ENCODE results near the gene GID8.
"Not testable (repeated sequence)": the region's sequence is repeated elsewhere in the genome, so short reads cannot be mapped to it uniquely, and the experiment has no call there.

GID8 gene

GRCh38 chr20:62905536-62906117, 32.3 kb upstream of the GID8 start:
- no peak for DNase-seq

DNA sequence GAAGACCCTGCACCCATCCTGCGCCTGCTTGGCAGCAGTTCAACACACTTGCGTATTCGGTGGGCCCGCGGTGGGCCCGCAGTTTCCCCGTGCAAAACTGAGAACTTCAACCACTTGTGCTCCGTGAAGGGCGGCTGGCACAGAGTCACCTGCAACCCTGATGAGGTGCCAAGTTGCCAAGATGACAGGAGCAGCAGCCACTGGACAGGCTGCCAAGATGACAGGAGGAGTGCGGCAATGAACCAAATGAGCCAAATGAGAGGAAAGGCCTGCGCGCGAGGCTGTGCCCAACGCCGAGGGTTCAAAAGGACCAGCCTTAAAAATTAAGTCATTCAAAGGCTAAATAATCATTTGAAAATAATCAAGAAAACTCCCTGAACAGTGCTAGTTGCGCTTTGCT, 31.7 kb upstream of the GID8 start:
- DNase-seq: no peak

DNA sequence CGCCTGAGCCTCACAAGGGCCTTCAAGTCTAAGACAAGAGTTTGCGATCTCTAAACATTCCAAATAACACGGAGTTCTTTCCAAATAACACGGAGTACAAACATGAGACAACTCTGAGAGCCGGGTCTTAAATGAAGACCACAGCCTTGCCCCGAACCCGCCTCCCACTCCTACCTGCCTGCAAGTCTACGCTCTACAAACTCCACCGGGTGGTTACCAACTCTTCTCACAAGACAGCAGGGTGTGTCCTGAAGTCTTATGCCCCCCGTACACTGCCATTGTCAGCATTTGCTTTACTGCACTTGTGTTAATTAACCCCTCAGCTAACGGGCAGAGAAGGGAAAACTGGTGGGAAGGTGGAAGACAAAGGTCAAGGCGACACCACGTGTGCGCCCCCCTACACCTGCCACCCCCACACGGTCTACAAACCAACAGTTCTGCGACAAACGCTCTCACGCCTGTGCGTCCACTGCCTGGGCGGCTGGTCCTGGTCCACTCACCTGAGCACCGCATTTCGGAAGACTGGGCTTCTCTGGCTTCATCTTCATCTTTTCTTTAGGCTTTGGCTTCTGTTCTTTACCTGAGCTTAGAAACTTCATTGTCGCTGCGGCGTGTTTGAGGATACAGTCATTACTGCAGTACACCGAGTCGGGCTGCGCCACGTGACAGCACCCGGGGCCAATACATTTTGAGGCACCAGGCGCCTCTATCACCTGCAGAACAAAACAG, 31.1 kb upstream of the GID8 start:
- no peak for DNase-seq

GRCh38 chr20:62907384-62908317, 30.3 kb upstream of the GID8 start:
- no peak for DNase-seq

DNA sequence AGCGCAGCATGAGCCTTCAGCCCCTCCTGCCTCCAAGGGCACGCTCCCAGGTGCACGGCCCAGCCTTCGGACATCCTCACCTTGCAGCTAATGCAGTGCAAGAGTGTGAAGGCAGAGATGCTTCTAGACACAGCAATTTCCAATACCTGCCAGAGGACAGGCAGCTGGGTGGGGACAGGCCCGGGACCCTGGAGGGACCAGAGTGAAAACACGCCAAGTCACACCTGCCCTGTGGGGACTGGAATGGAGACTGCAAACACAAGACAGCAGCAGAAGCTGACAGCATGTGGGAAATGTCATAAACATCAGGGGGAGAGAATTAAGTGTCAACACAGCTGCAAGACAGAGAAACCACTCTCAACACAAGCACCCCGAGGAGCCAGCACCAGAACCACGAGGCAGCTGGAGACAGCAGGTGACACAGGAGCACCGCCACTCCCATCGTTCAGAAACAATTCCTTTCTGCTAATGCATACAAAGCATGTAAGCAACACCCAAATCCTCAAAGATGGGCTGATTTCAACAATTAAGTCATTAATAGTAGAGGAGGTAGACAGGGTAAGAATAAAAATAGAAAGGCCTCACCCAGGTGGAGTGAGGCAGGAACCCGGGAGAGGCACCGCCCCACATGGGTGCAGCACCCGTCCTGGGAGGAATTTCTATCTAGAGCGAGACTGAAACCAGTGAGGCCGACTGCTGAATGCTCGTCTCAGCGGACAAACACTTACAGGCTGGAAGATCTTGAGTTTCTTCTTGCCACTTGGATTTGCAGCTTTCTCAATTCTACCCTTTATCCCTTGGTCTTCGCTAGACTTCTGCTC, 28.8 kb upstream of the GID8 start:
- DNase-seq: peak; percentile 73 to 78

DNA sequence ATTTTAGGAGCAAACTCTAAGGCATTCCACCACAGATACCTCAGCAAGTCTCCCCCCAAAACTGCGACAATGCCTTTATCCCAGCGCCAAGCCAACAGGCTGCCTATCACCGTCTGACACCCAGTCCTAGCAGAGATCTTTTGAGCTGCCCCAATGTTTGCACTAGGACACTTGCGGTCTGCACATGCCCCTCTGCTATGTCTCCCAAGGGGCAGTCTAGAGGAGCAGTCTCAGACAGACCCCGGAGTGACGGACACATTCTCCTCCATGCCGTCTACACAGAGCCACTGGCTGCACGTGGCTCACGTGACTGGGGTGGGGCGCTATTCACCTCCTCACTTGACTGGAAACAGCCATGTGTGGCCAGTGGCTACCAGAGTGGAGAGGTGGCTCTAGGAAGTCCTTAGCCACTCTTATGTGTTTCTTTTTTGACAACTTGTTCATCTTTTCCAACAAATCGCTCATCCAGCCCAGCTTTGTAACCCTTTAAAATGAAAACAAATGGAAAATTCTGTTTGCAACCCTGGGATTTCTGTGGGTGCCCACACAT, 27.7 kb upstream of the GID8 start:
- peak; percentile 29 to 37 for DNase-seq

DNA sequence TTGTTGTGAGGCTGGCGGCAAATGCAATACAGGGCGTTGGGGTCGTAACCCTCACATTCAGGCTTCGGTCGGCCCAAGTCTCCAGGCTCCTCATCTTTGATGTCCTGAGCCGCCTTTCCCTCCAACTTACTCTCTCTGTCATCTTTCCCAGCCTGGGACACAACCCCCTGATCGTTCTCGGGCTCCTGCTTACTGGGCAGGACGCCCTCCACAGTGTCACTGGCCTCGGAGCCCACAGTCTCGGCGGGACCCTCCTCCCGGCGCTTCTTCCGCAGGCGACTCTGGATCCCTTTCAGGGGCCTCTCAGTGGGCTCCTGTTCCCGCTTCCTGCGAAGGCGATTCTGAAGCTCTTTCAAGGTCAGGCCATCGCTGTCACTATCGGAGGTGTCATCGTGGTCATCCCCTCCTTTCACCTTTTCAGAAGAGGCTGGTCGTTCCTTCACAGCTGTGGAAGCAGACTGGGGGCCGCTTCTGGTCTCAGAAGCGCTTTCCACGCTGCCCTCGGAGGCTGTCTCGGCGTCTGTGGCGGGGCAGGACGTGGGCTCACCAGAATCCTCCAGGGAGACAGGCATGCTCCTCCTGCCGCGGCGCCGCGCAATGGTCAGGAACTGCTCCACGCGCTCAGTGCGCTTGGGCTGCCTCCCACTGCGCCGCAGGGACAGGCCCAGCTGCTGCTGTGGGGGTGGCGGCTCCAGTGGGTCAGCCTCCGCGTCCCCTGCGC, 27.0 kb upstream of the GID8 start:
- no peak for DNase-seq

- no peak for DNase-seq
Measured at GRCh38 chr20:62911701-62912280, 26.2 kb upstream of the GID8 start.

GRCh38 chr20:62913043-62913630, 24.8 kb upstream of the GID8 start:
- no peak for DNase-seq

DNA sequence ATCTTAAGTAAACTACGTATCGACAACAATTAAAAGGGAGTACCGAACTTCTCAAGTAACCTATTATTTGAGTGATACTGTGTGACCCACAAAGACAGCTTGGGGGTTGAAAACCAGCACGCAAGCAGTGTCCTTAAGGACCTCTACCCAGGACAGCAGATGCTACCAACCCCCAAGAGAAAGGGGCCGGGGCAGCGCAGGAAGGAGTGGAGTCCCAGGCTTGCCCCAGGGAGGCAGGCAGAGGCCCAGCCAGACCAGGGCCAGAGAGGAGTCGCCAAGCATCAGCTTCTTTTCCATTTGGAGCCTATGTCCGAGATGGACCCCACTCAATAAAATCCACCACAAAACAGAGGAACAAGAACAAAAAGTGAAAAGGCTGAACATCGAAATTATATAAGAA, 23.5 kb upstream of the GID8 start:
- DNase-seq: no peak

DNA sequence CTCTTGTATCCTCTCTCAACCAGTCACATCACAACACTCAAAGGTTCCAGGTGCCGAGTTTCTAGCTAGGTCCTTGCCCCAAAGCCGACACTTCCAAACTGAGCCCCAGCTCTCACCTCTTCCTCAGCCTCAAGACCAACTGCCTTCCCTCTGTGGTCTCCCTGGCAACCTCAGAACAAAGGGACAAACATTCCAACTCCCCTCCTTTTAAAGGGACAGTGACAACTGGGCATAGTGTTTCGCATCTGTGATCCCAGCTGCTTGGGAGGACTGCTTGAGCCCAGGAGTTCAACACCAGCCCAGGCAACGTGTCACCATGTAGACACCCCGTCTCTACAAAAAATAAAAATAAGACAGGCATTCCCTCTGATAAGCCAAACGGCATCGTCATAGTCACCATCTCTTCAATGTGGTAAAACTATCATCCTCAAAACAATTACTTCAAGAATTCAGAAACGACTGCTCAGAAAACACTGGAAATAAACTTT, 22.9 kb upstream of the GID8 start:
- peak in 1 of 2 experiments; percentile 20 for DNase-seq

- DNase-seq: no peak
Measured at GRCh38 chr20:62916703-62917476, 21.1 kb upstream of the GID8 start.

- DNase-seq: no peak
Measured at GRCh38 chr20:62917720-62918119, 20.2 kb upstream of the GID8 start.

- DNase-seq: no peak
Measured at GRCh38 chr20:62918147-62918546, 19.8 kb upstream of the GID8 start.

GRCh38 chr20:62918831-62919230, 19.1 kb upstream of the GID8 start:
- DNase-seq: no peak

DNA sequence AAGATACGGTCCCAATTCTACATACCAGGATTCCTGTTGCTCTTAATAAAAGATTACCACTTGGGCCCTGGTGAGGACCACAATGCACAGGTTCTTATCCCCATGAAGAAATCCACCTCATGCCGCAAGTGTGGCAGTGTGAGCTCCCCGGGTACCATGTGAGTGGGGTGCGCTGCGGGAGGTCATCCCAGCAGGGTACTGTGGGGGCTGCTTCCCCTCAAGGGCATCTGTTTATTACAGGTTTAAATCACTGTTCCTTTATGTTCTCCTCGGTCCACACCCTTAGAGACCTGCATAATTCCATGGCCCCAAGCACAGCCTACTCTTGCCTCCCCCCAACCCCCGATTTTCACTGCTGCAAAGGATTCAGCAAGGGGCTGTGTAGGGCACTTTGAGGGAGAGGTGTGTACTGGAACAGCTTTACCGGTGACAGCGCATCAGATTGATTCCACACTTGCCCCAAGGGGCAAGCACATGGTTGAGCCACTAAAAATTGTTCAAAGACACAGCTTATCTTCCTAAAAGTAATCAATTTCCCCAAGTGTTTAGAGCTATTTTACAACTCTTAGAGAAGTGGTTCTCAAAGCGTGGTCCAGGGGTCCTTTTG, 17.8 kb upstream of the GID8 start:
- no peak for DNase-seq

DNA sequence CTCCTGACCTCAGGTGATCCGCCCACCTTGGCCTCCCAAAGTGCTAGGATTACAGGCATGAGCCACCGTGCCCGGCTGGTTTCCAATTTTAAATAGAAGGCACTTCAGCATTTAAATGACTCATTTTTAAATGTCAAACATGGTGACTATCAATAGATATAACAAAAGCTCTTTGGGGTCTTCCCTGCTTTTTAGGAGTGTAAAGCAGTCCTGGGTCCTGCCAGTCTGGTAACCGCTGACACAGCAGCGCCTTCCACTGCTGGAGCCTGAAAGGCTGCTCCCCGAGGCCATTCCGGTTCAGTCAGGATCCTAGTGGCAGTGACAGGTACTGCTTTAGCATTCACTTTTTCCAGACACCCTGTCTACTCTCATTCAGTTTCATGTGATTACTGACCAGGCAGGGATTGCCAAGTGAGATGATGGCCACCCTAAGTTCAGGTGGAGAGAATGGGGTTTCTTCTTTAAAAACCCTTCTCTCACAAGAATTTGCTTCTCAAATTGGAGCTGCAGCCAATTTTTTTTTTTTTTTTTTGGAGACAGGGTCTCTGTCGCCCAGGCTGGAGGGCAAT, 16.7 kb upstream of the GID8 start:
- DNase-seq: peak; percentile 16 to 47

DNA sequence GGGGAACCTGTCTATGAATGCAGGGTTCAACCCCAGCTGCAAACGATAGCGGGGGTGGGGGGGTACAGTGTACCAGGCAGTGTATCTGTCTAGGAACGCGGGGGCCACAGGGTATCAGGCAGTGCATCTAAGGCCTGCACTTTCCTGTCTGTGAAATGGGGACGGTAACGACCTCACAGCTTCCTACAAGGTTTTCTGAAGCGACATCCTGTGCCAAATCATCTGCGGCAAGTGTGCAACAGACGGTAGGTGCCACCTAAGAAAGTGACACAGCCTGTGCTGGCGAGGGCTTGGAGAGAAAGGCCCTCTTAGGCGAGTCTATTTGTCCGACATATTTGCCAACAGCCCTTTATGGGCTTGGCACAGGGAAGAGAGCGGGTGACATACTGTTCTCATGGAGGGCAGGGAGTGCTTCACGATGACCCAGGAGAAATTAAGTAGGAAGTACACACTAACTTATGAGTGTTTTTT, 15.5 kb upstream of the GID8 start:
- no peak for DNase-seq

DNA sequence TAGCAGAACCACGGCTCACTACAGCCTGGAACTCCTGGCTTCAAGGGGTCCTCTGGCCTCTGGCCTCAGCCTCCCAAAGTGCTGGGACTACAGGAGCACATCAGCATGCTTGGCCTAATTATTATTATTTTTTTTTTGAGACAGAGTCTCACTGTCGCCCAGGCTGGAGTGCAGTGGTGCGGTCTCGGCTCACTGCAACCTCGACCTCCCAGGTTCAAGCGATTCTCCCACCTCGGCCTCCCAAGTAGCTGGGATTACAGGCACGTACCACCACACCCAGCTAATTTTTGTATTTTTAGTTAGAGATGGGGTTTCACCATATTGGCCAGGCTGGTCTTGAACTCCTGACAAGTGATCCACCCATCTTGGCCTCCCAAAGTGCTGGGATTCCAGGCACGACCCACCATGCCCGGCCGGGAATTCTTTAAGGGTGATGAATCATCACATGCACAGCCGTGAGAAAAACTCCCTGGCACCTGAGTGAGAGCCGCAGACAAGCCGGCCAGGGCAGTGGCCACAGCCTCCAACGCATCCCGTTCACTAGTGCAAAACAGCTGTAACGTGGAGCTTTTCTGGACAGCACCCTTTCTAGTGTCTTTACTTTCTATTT, 14.8 kb upstream of the GID8 start:
- DNase-seq: not testable (repeated sequence)
